H1 (cell line): ENCODE results near the gene E2F3. TPM values are rescaled to one million over a fixed set of nuclear protein-coding genes. Genes with fewer than 3 reads are reported as not detected.

Experiments
- SUZ12 ChIP-seq: fragments of 200-600 bp; sonication (generic); IDR thresholded peaks from 2 replicates; pipeline ENCODE4 v1.6.1; 2012; ENCODE audit warnings: mild to moderate bottlenecking, inconsistent platforms, low read length, moderate library complexity, mixed read lengths
- polyA plus RNA-seq, 7 experiments: library from polyadenylated mRNA; depleted of rRNA in 3 of 7; stranded (reverse) in 5 of 7; unstranded in 2 of 7; fragments of >200 nt in 5 of 7; fragments of 200-250 nt in 2 of 7; gene quantifications; 1 replicate in 5 of 7; 2 replicates in 1 of 7; 4 replicates in 1 of 7; pipeline versions ENCODE4 v1.2.1 to v1.2.3, GENCODE V29; 2011 to 2013; ENCODE audit warnings: missing spikeins in 2 of 7, mixed read lengths in 2 of 7
- total RNA-seq: library from RNA; stranded (reverse); fragmentation: NEBNext Ultra II Directional; extraction: Animal tissue kit (Norgen Biotek cat#: 25700); gene quantifications from 2 replicates; pipeline ENCODE4 v1.2.1, GENCODE V29; 2021

E2F3 gene
- total and polyA plus RNA-seq, 2 of the 8 experiments (the other 6 are each of a cell fraction or from before 2014, with no cell fraction given) = 14.9 to 42.2 TPM

GRCh38 chr6:20426177-20427082 lies 24.8 kb downstream of the E2F3 start (continued):
- no peak for TF ChIP-seq SUZ12
